Gastroesophageal sphincter (tissue), 4 donors: Measurements from ENCODE around the gene SDK1. TPM values are rescaled to one million over a fixed set of nuclear protein-coding genes. Genes with fewer than 3 reads are reported as not detected.

Experiments used
- ATAC-seq: fragments of 150-250 bp; one replicate; pipeline ENCODE4 v1.9.1; 2016; ENCODE audit warnings: mild to moderate bottlenecking, moderate library complexity
- H3K27ac ChIP-seq, 4 donors: fragments of 200-600 bp; sonication (generic) in 3 of 4; 1 replicate in 3 of 4; 2 replicates in 1 of 4; pipeline ENCODE4 v1.5.1; 2016 to 2019
- H3K27me3 ChIP-seq: fragments of 200-600 bp; sonication (generic); one replicate; pipeline ENCODE4 v1.5.1; 2019
- H3K36me3 ChIP-seq, 2 donors: fragments of 200-600 bp; sonication (generic); one replicate each; pipeline ENCODE4 v1.5.1; 2019; ENCODE audit warnings: control low read depth in 1 of 2
- H3K4me1 ChIP-seq, 3 donors: fragments of 200-600 bp; sonication (generic); 1 replicate in 2 of 3; 2 replicates in 1 of 3; pipeline ENCODE4 v1.5.1; 2016 to 2019; ENCODE audit warnings: control low read depth in 2 of 3
- H3K4me3 ChIP-seq, 2 donors: fragments of 200-600 bp; sonication (generic); one replicate each; pipeline ENCODE4 v1.5.1; 2019; ENCODE audit warnings: mild to moderate bottlenecking in 1 of 2, moderate library complexity in 1 of 2
- H3K9me3 ChIP-seq, 3 donors: fragments of 200-600 bp; sonication (generic); one replicate each; pipeline ENCODE4 v1.5.1; 2017 to 2019; ENCODE audit warnings: control low read depth in 2 of 3
- CTCF ChIP-seq, 4 experiments: fragments of 200-600 bp in 2 of 4; fragments of 450-650 bp in 2 of 4; sonication (generic) in 1 of 4; IDR thresholded peaks; one replicate each; pipeline ENCODE4 v1.5.1; 2017 to 2019; ENCODE audit warnings: antibody characterized with exemption in 4 of 4, mild to moderate bottlenecking in 2 of 4, moderate library complexity in 2 of 4
- EP300 ChIP-seq: sonication (generic); formaldehyde crosslinking; IDR thresholded peaks from one replicate; pipeline ENCODE4 v1.6.1; 2017; ENCODE audit warnings: antibody characterized with exemption, mild to moderate bottlenecking
- POLR2A ChIP-seq, 2 donors: fragments of 450-650 bp; IDR thresholded peaks; one replicate each; pipeline ENCODE4 v1.6.1; 2017; ENCODE audit warnings: antibody characterized with exemption in 2 of 2, mild to moderate bottlenecking in 2 of 2, moderate library complexity in 1 of 2
- POLR2AphosphoS5 ChIP-seq: sonication (generic); formaldehyde crosslinking; IDR thresholded peaks from one replicate; pipeline ENCODE4 v1.6.1; 2017; ENCODE audit warnings: antibody characterized with exemption
- WGBS, 2 donors: methylation state at CpG; one replicate each; pipeline ENCODE4 v1.1.5; 2018; ENCODE audit warnings: low coverage in 1 of 2; 5-methylcytosine and 5-hydroxymethylcytosine counted together
- total RNA-seq, 4 donors: library from RNA; depleted of rRNA; stranded (reverse); fragments of >200 nt; gene quantifications; one replicate each; pipeline ENCODE4 v1.1.0, GENCODE V29; 2016

SDK1 gene
- total RNA-seq, 4 donors from 2014 or later = 6.1 to 13.6 (median 8.7) TPM

DNA sequence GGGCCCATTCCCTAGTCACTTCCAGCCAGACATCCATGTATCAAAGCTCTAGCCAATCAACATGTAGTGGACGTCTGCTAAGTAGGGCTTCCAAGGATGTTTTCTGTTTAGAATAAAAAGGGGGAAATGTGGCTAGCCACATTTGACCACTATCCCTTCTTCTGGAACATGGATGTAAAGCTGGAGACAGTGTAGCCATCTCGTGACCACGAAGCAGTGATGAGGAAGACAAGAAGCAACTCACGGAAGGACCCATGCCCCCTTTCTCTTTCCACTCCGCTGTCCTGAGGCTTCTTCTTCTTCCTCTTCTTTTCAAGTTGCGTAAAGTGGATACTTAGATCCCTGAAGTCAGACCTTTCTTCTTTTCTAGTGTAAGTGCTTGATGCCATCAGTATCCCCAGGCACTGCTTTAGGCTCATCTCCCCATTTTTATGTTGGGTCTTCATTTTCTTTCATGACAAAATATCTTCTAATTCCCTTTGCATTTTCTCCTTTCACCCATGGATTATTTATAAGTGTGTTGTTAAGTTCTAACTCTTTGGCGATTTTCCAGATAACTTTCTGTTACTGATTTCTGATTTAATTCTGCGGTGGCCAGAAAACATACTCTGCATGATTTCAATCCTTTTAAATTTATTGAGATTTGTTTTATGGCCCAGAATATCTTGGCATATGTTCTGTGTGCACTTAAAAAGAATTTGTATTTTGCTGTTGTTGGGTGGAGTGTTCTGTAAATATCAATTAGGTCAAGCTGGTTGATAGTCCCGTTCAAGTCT, 594.5 kb downstream of the SDK1 start:
- H3K27me3 ChIP-seq = no peaks in the 10 kb centered on the region
- no peaks in the 10 kb centered on the region for H3K36me3 ChIP-seq
- no peak for ATAC-seq
- TF ChIP-seq POLR2AphosphoS5 (no peak), CTCF (IDR thresholded peaks at IDR 0.05) (no peak), EP300 (no peak), POLR2A (IDR thresholded peaks at IDR 0.05) (no peak)
- H3K4me3 ChIP-seq = no peak overlapping the region
- WGBS, 2 donors = 74 to 93% methylated on average over 7 to 9 of the region's 9 CpGs
- peaks cover 0 to 9% (median 0%) of the 10 kb centered on the region in 3 donors for H3K4me1 ChIP-seq
- H3K27ac ChIP-seq = no peak overlapping the region
- H3K9me3 ChIP-seq = no peaks in the 10 kb centered on the region

DNA sequence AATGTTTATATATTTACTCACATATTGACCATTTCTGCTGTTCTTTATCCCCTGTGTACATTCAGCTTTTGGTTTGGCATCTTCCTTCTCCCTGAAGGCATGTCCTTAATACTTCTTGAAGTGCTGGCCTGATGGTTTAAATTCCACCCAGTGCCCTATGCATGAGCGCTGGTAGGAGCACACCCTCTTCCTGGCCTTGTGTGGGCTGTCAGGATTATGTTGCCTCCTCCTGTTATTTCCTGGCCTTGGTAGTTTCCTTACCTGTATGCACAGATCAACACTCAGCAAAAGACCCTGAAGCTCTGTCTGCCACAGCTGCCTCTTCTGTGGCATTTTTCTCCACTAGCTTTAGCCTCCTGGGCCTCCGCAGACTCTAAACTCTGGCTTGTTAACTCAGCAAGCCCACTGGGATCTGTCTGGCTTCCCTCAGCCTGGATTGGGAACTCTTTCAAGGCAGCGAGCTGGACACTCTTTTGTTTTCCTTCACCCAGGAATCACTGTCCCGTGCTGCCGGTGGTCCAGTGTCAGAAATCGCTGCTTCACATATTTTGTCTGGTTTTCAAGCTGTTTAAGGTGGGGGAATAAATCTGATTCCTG, 595.2 kb downstream of the SDK1 start:
- no peak for TF ChIP-seq EP300
- TF ChIP-seq POLR2A (IDR thresholded peaks at IDR 0.05) = no peak
- TF ChIP-seq POLR2AphosphoS5 = no peak
- no peak for TF ChIP-seq CTCF (IDR thresholded peaks at IDR 0.05)
- no peak for ATAC-seq

DNA sequence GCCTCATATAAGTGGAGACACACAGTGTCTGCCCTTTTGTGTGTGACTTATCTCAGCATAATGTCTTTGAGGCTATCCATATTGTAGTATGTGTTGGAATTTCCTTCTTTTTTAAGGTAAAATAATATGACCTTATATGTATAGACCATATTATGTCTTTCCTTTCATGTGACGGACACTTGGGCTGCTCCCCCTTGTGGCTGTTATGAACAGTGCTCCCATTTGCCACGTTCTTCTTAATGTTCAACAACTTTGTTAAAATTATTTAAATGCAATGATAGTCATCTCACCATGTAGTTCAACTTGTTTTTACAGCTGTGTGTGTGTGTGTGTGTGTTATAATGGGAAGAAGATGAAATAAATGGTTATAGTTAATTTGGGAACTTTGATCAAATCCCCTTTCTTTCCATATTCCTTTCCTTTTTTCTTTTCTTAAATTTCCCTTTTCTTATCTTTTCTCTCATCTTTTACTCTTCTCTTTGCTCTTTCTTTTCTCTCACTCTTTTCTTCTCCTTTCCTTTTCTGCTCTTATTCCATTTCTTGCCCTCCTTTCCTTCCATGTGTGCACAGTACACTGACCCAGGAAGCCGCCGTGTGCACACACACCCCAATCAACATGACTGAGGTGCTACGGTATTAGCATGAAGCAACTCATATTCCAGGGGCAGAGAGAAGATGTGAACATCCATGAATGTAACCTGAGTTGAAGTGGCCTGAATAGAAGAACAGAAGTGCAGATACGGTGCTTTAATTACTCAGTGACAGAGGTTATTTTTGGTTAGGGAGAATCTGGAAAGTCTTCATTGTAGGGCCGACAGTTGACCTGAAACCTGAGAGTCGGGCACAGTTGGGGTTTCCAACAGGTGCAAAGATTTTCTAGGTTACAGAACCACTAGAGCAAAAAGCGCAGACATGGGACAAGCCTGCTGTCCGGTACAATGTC, 596.6 kb downstream of the SDK1 start:
- no peaks in the 10 kb centered on the region for H3K9me3 ChIP-seq
- TF ChIP-seq CTCF (IDR thresholded peaks at IDR 0.05) (peak; percentile 57 to 77 (median 74)), POLR2AphosphoS5 (no peak)
- H3K36me3 ChIP-seq = no peaks in the 10 kb centered on the region
- H3K27ac ChIP-seq = no peak overlapping the region
- H3K4me3 ChIP-seq = no peak overlapping the region
- no peak for ATAC-seq
- no peaks in the 10 kb centered on the region for H3K27me3 ChIP-seq
- WGBS, 2 donors = 72 to 82% methylated on average over 8 of the region's 10 CpGs
- peaks cover 0 to 9% (median 0%) of the 10 kb centered on the region in 3 donors for H3K4me1 ChIP-seq

More for the DNA sequence above, 595.2 kb downstream of the SDK1 start:
- Histone ChIP-seq H3K4me3 (no peak overlapping the region), H3K9me3 (no peaks in the 10 kb centered on the region), H3K36me3 (no peaks in the 10 kb centered on the region), H3K4me1 (peaks cover 0 to 9% (median 0%) of the 10 kb centered on the region in 3 donors), H3K27me3 (no peaks in the 10 kb centered on the region), H3K27ac (peak overlapping the region in 1 of 4 donors; percentile 34)
- WGBS, 2 donors = 56 to 80% methylated on average over 5 of the region's 6 CpGs

DNA sequence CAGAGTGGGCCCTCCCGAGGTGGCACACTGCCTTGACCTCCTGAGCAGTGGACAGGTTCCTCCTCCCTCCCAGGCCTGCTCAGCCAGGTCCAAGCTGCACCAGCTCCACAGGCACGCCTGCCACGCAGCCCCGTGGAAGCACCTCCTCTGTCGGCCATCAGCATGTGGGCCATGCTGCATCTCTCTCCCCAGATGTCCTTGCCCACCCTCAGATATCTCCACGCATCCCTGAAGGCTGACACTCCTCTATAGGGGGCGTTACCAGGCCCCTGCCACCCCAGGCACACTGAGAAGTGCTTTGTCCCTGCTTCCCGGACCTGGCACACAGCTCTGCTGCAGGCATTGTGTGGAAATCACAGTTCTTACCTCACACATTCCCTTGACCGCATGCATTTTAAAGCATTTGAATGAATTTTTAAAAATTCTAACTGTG, 598.5 kb downstream of the SDK1 start:
- WGBS, 2 donors = 89 to 90% methylated on average over 7 to 8 of the region's 9 CpGs
- H3K27ac ChIP-seq = no peak overlapping the region
- no peak for ATAC-seq
- peaks cover 0 to 9% (median 0%) of the 10 kb centered on the region in 3 donors for H3K4me1 ChIP-seq
- H3K36me3 ChIP-seq = no peaks in the 10 kb centered on the region
- no peak overlapping the region for H3K4me3 ChIP-seq
- H3K9me3 ChIP-seq = no peaks in the 10 kb centered on the region
- no peaks in the 10 kb centered on the region for H3K27me3 ChIP-seq
- TF ChIP-seq CTCF (IDR thresholded peaks at IDR 0.05) (no peak), POLR2A (IDR thresholded peaks at IDR 0.05) (no peak), POLR2AphosphoS5 (no peak), EP300 (no peak)
